Mesodermal cell (in vitro differentiated cells): ENCODE measurements around the gene EFNA5.

Experiments used
- H3K27ac ChIP-seq: 2 replicates; pipeline ENCODE4 v1.7.0; 2013; ENCODE audit warnings: mild to moderate bottlenecking, low read depth, low read length, moderate library complexity; ENCODE audit not compliant: severe bottlenecking
- H3K36me3 ChIP-seq: 2 replicates; pipeline ENCODE4 v1.7.1; 2013; ENCODE audit warnings: mild to moderate bottlenecking, low read length, moderate library complexity; ENCODE audit not compliant: control insufficient read depth, insufficient read depth
- H3K4me1 ChIP-seq: one replicate; pipeline ENCODE4 v1.7.1; 2013; ENCODE audit warnings: mild to moderate bottlenecking, low read length; ENCODE audit not compliant: insufficient read depth, control insufficient read depth, poor library complexity, severe bottlenecking
- H3K4me3 ChIP-seq: 2 replicates; pipeline ENCODE4 v1.7.0; 2013; ENCODE audit warnings: low read length, control low read depth, mild to moderate bottlenecking; ENCODE audit not compliant: insufficient read depth, poor library complexity, severe bottlenecking; ENCODE audit errors: extremely low read depth
- H3K9me3 ChIP-seq: 2 replicates; pipeline ENCODE4 v1.7.1; 2013; ENCODE audit warnings: mild to moderate bottlenecking, low read length, moderate library complexity; ENCODE audit not compliant: control insufficient read depth
- WGBS, 2 experiments: methylation state at CpG; one replicate each; pipeline ENCODE4 v1.1.5; 2013; ENCODE audit warnings: missing lambda C conversion rate in 2 of 2; ENCODE audit not compliant: insufficient coverage in 2 of 2; 5-methylcytosine and 5-hydroxymethylcytosine counted together

Gene EFNA5

GRCh38 chr5:107696498-107696897 lies 25.8 kb upstream of the EFNA5 start:
- no peak overlapping the region for H3K4me3 ChIP-seq
- H3K27ac ChIP-seq, result no peak overlapping the region
- peaks cover 3% of the 10 kb centered on the region for H3K9me3 ChIP-seq
- no peaks in the 10 kb centered on the region for H3K4me1 ChIP-seq
- 73 to 86% methylated on average over 4 of the region's 4 CpGs for WGBS, 2 experiments
- no peaks in the 10 kb centered on the region for H3K36me3 ChIP-seq

- Histone ChIP-seq H3K4me3 (no peak overlapping the region), H3K4me1 (no peaks in the 10 kb centered on the region), H3K9me3 (peaks cover 3% of the 10 kb centered on the region), H3K27ac (no peak overlapping the region), H3K36me3 (no peaks in the 10 kb centered on the region)
- WGBS, 2 experiments, result 41 to 67% methylated on average over 3 of the region's 4 CpGs
These were observed 25.3 kb upstream of the EFNA5 start for GRCh38 chr5:107696080-107696479.

- H3K4me1 ChIP-seq, result no peaks in the 10 kb centered on the region
- H3K4me3 ChIP-seq, result no peak overlapping the region
- WGBS, 2 experiments, result 91 to 92% methylated on average over 1 to 3 of the region's 3 CpGs
- H3K36me3 ChIP-seq, result no peaks in the 10 kb centered on the region
- peaks cover 3% of the 10 kb centered on the region for H3K9me3 ChIP-seq
- no peak overlapping the region for H3K27ac ChIP-seq
These were observed 17.2 kb upstream of the EFNA5 start for GRCh38 chr5:107687937-107688336.

- Histone ChIP-seq H3K4me1 (no peaks in the 10 kb centered on the region), H3K27ac (no peak overlapping the region), H3K36me3 (no peaks in the 10 kb centered on the region), H3K4me3 (no peak overlapping the region), H3K9me3 (peaks cover 3% of the 10 kb centered on the region)
- WGBS, 2 experiments, result 88% methylated on average over 1 of the region's 1 CpG; no CpG with 5 or more reads in 1 of the 2 experiments
These were observed 16.7 kb upstream of the EFNA5 start for GRCh38 chr5:107687404-107687803.

GRCh38 chr5:107682533-107682932 lies 11.8 kb upstream of the EFNA5 start:
- H3K36me3 ChIP-seq, result no peaks in the 10 kb centered on the region
- no peaks in the 10 kb centered on the region for H3K9me3 ChIP-seq
- 53 to 60% methylated on average over 2 to 3 of the region's 3 CpGs for WGBS, 2 experiments
- H3K4me1 ChIP-seq, result no peaks in the 10 kb centered on the region
- no peak overlapping the region for H3K27ac ChIP-seq
- H3K4me3 ChIP-seq, result no peak overlapping the region

- H3K9me3 ChIP-seq, result no peaks in the 10 kb centered on the region
- 94 to 100% methylated on average over 2 to 3 of the region's 4 CpGs for WGBS, 2 experiments
- H3K27ac ChIP-seq, result no peak overlapping the region
- no peaks in the 10 kb centered on the region for H3K36me3 ChIP-seq
- H3K4me3 ChIP-seq, result no peak overlapping the region
- H3K4me1 ChIP-seq, result no peaks in the 10 kb centered on the region
These were observed 10.1 kb upstream of the EFNA5 start for GRCh38 chr5:107680799-107681198.

GRCh38 chr5:107680099-107680498 lies 9.4 kb upstream of the EFNA5 start:
- H3K36me3 ChIP-seq, result no peaks in the 10 kb centered on the region
- no peak overlapping the region for H3K27ac ChIP-seq
- no peaks in the 10 kb centered on the region for H3K9me3 ChIP-seq
- no peaks in the 10 kb centered on the region for H3K4me1 ChIP-seq
- H3K4me3 ChIP-seq, result no peak overlapping the region

- H3K4me3 ChIP-seq, result no peak overlapping the region
- H3K4me1 ChIP-seq, result no peaks in the 10 kb centered on the region
- no peaks in the 10 kb centered on the region for H3K36me3 ChIP-seq
- H3K27ac ChIP-seq, result no peak overlapping the region
- H3K9me3 ChIP-seq, result no peaks in the 10 kb centered on the region
These were observed 6.0 kb upstream of the EFNA5 start for GRCh38 chr5:107676702-107677101.

- WGBS, 2 experiments, result 86 to 100% methylated on average over 1 to 3 of the region's 9 CpGs
- H3K4me3 ChIP-seq, result no peak overlapping the region
- H3K9me3 ChIP-seq, result no peaks in the 10 kb centered on the region
- no peak overlapping the region for H3K27ac ChIP-seq
- H3K4me1 ChIP-seq, result no peaks in the 10 kb centered on the region
- H3K36me3 ChIP-seq, result no peaks in the 10 kb centered on the region
These were observed 4.5 kb upstream of the EFNA5 start for GRCh38 chr5:107675201-107675600.

GRCh38 chr5:107674655-107675054 lies 3.9 kb upstream of the EFNA5 start:
- Histone ChIP-seq H3K9me3 (no peaks in the 10 kb centered on the region), H3K36me3 (no peaks in the 10 kb centered on the region), H3K4me3 (no peak overlapping the region), H3K4me1 (no peaks in the 10 kb centered on the region), H3K27ac (no peak overlapping the region)
- no CpG with 5 or more reads among the region's 4 CpGs for WGBS, 2 experiments

GRCh38 chr5:107673368-107674136 lies 2.8 kb upstream of the EFNA5 start:
- Histone ChIP-seq H3K36me3 (no peaks in the 10 kb centered on the region), H3K4me3 (peak overlapping the region; percentile 71), H3K9me3 (no peaks in the 10 kb centered on the region), H3K27ac (peak overlapping the region; percentile 66), H3K4me1 (peaks cover 3% of the 10 kb centered on the region)
- 0% methylated on average over 7 to 27 of the region's 32 CpGs for WGBS, 2 experiments
